Mesenchymal stem cell (in vitro differentiated cells and primary cell): ENCODE data around the gene GRK6.

Experiments
- DNase-seq: peaks from one replicate; pipeline ENCODE4 v3.0.0-alpha.2; 2013
- H2AFZ ChIP-seq: one replicate; pipeline ENCODE4 v1.6.1; 2013; ENCODE audit warnings: low read depth, mild to moderate bottlenecking, control low read depth, inconsistent platforms, low read length, moderate library complexity
- H2AK5ac ChIP-seq: 2 replicates; pipeline ENCODE4 v1.6.1; 2013; ENCODE audit warnings: low read length, moderate library complexity, mild to moderate bottlenecking, inconsistent platforms; ENCODE audit not compliant: severe bottlenecking
- H2BK120ac ChIP-seq: one replicate; pipeline ENCODE4 v1.6.1; 2013; ENCODE audit warnings: low read depth, mild to moderate bottlenecking, inconsistent platforms, low read length, moderate library complexity
- H2BK12ac ChIP-seq, 2 experiments: one replicate each; pipeline ENCODE4 v1.6.1; 2013; ENCODE audit warnings: inconsistent platforms in 2 of 2, low read length in 2 of 2, mild to moderate bottlenecking in 2 of 2, moderate library complexity in 2 of 2, control low read depth in 1 of 2
- H2BK15ac ChIP-seq: one replicate; pipeline ENCODE4 v1.6.1; 2013; ENCODE audit warnings: mild to moderate bottlenecking, low read depth, inconsistent platforms; ENCODE audit not compliant: poor library complexity, severe bottlenecking
- H2BK5ac ChIP-seq: 2 replicates; pipeline ENCODE4 v1.6.1; 2013; ENCODE audit warnings: low read depth, mild to moderate bottlenecking, low read length, control low read depth, inconsistent platforms; ENCODE audit not compliant: poor library complexity, severe bottlenecking
- H3K14ac ChIP-seq, 2 experiments: one replicate each; pipeline ENCODE4 v1.6.1; 2013; ENCODE audit warnings: inconsistent platforms in 2 of 2, low read length in 2 of 2, control low read depth in 1 of 2, mild to moderate bottlenecking in 1 of 2, moderate library complexity in 1 of 2
- H3K18ac ChIP-seq, 2 experiments: one replicate each; pipeline ENCODE4 v1.6.1; 2013; ENCODE audit warnings: inconsistent platforms in 2 of 2, low read length in 2 of 2, control low read depth in 1 of 2, low read depth in 1 of 2, mild to moderate bottlenecking in 1 of 2
- H3K23ac ChIP-seq, 2 experiments: one replicate each; pipeline ENCODE4 v1.6.1; 2013; ENCODE audit warnings: inconsistent platforms in 2 of 2, low read length in 2 of 2, mild to moderate bottlenecking in 2 of 2, moderate library complexity in 2 of 2, control low read depth in 1 of 2
- H3K27ac ChIP-seq: 2 replicates; pipeline ENCODE4 v1.5.1; 2013; ENCODE audit warnings: mild to moderate bottlenecking, moderate library complexity, low read length, control low read depth, inconsistent platforms; ENCODE audit not compliant: poor library complexity, severe bottlenecking
- H3K27me3 ChIP-seq, 2 experiments: 2 replicates each; pipeline versions ENCODE4 v1.6.1 to v1.7.0; 2013; ENCODE audit warnings: low read length in 2 of 2, mild to moderate bottlenecking in 2 of 2, moderate library complexity in 2 of 2, control low read depth in 1 of 2, inconsistent platforms in 1 of 2; ENCODE audit not compliant: control insufficient read depth in 1 of 2, insufficient read depth in 1 of 2
- H3K36me3 ChIP-seq, 2 experiments: 2 replicates each; pipeline versions ENCODE4 v1.6.1 to v1.7.0; 2013; ENCODE audit warnings: low read length in 2 of 2, control low read depth in 1 of 2, inconsistent platforms in 1 of 2, low read depth in 1 of 2, mild to moderate bottlenecking in 1 of 2; ENCODE audit not compliant: insufficient read depth in 2 of 2, control insufficient read depth in 1 of 2
- H3K4ac ChIP-seq, 2 experiments: one replicate each; pipeline ENCODE4 v1.6.1; 2013; ENCODE audit warnings: inconsistent platforms in 2 of 2, low read length in 2 of 2, mild to moderate bottlenecking in 2 of 2, moderate library complexity in 2 of 2, control low read depth in 1 of 2, low read depth in 1 of 2
- H3K4me1 ChIP-seq: 2 replicates; pipeline ENCODE4 v1.6.1; 2013; ENCODE audit warnings: low read depth, low read length, control low read depth; ENCODE audit not compliant: control insufficient read depth, insufficient read depth
- H3K4me2 ChIP-seq: 2 replicates; pipeline ENCODE4 v1.6.1; 2013; ENCODE audit warnings: low read length, mild to moderate bottlenecking, inconsistent platforms; ENCODE audit not compliant: poor library complexity, severe bottlenecking
- H3K4me3 ChIP-seq, 2 experiments: 2 replicates each; pipeline versions ENCODE4 v1.5.1 to v1.7.0; 2013; ENCODE audit warnings: low read length in 2 of 2, mild to moderate bottlenecking in 2 of 2, control low read depth in 1 of 2, low read depth in 1 of 2; ENCODE audit not compliant: insufficient read depth in 1 of 2
- H3K79me1 ChIP-seq: replicated peaks from 2 replicates; pipeline ENCODE4 v1.6.1; 2013; ENCODE audit warnings: mild to moderate bottlenecking, control low read depth, low read length, inconsistent platforms; ENCODE audit not compliant: poor library complexity, severe bottlenecking
- H3K9ac ChIP-seq: 2 replicates; pipeline ENCODE4 v1.7.0; 2013; ENCODE audit warnings: mild to moderate bottlenecking, low read length, moderate library complexity
- H3K9me3 ChIP-seq: 2 replicates; pipeline ENCODE4 v1.7.0; 2013; ENCODE audit warnings: mild to moderate bottlenecking, low read length; ENCODE audit not compliant: control insufficient read depth
- H4K8ac ChIP-seq: one replicate; pipeline ENCODE4 v1.6.1; 2013; ENCODE audit warnings: inconsistent platforms, mild to moderate bottlenecking, low read length, moderate library complexity
- H4K91ac ChIP-seq: one replicate; pipeline ENCODE4 v1.6.1; 2013; ENCODE audit warnings: mild to moderate bottlenecking, low read length, inconsistent platforms
- WGBS: methylation state at CpG from one replicate; pipeline ENCODE4 v1.1.7; 2013; ENCODE audit warnings: mixed read lengths; 5-methylcytosine and 5-hydroxymethylcytosine counted together

GRK6 gene

DNA sequence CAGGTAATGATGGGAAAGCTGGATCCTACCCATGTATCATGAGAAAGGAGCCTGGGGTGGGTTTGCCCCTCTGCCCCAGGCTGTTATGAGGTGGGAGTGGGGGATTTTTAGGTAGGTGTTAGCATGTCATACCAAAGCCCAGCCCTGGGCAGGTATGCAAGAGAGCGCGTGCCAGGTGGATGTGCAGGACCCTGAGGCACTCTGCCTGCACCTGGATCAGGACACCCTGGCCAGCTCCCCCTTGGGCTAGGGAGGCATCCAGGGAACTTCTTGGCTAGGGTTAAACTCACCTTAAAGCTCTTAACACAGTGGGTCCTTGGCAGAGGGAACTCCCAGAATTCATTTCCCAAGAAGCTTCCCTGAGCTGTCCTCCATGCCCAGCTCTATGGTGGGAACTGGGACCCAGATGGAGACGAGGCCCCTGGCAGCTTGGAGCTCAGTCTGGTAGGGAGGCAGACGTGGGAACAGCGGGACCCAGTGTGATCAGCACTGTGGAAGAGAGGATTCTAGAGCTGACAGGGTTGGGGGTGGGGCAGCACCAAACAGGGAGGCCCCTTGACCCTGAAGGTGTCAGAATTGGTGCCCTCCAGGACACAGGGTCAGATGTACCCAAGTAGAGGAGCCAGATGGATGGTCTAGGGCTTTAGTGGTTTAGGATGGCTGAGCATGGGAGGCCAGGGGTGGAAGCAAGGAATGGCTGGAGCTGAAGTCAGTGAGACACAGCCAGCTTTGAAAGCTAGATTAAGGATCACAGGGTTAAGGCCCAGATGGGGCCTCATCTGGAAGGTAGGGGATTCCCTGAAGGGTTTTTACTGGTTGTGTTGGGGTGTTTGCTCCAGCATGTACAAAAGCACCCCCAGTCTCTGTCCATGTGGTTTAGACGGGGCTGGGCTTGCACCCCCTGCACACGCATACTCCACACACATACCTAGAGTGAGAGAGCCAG, 17.9 kb downstream of the GRK6 start:
- Histone ChIP-seq H3K27me3 (peaks cover 0 to 10% of the 10 kb centered on the region in 2 experiments), H3K14ac (no peak overlapping the region), H2AFZ (no peak overlapping the region), H2BK15ac (no peak overlapping the region), H3K18ac (no peak overlapping the region), H2BK120ac (no peak overlapping the region), H2BK12ac (no peak overlapping the region), H3K23ac (no peak overlapping the region), H2BK5ac (no peak overlapping the region), H3K4ac (no peak overlapping the region), H3K4me3 (no peak overlapping the region), H3K36me3 (peaks cover 10 to 39% of the 10 kb centered on the region in 2 experiments), H3K27ac (no peak overlapping the region), H3K79me1 (peaks cover 4% of the 10 kb centered on the region), H4K8ac (peak overlapping the region; percentile 7), H3K9ac (no peak overlapping the region), H3K4me1 (peaks cover 27% of the 10 kb centered on the region), H3K9me3 (no peaks in the 10 kb centered on the region), H4K91ac (no peak overlapping the region), H3K4me2 (no peak overlapping the region), H2AK5ac (no peak overlapping the region)
- WGBS = 82% methylated on average over 5 of the region's 7 CpGs
- no peak for DNase-seq

DNA sequence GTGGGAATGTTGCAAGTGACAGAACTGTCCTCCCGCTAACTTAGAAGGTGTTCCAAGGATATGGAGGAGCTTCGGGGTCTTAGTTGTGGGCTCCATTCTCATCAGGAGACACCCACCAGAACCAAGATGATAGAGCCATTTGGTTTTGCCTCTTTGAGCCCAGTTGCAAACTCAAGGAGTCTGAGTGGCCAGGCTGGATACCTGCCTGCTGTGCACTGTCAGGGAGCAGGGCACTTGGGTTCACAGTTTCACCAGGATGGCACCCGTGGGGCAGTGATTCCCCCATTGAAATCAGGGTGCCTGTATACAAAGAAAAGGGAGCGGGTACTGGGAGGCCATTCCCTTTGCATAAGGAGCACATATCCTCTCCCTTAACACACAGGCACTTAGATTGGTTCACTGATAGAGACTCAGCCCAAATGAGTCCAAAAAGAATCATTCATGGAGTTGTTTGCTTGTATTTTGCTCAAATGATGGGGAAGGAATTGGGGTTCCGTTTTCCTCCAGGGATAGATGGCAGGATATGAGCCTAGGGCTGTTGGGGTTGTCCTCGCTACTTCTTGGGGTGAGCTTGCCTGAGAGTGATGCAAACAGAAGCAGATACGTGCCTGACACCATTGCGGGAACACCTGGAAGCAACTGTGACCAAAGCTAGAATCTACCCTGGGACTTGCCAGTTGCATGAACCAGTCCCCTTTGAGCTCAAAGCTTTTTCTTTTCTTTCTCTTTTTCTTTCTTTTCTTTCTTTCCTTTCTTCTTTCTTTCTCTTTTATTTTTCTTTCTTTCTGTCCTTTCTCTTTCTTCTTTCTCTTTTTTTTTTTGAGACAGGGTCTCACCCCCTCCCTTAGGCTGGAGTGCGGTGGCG, 18.8 kb downstream of the GRK6 start:
- Histone ChIP-seq H2AK5ac (no peak overlapping the region), H2BK5ac (no peak overlapping the region), H4K91ac (no peak overlapping the region), H2BK15ac (no peak overlapping the region), H2BK12ac (no peak overlapping the region), H3K27me3 (peaks cover 0 to 10% of the 10 kb centered on the region in 2 experiments), H3K14ac (no peak overlapping the region), H3K4me2 (peak overlapping the region; percentile 82), H3K9ac (peak overlapping the region; percentile 71), H2BK120ac (no peak overlapping the region), H3K4me1 (peaks cover 31% of the 10 kb centered on the region), H2AFZ (no peak overlapping the region), H3K36me3 (peaks cover 10 to 44% of the 10 kb centered on the region in 2 experiments), H3K79me1 (peaks cover 7% of the 10 kb centered on the region), H3K27ac (no peak overlapping the region), H4K8ac (no peak overlapping the region), H3K23ac (no peak overlapping the region), H3K9me3 (no peaks in the 10 kb centered on the region), H3K18ac (no peak overlapping the region), H3K4me3 (peak overlapping the region in 1 of 2 experiments; percentile 80), H3K4ac (no peak overlapping the region)
- 97% methylated on average over 10 of the region's 10 CpGs for WGBS
- DNase-seq = no peak

DNA sequence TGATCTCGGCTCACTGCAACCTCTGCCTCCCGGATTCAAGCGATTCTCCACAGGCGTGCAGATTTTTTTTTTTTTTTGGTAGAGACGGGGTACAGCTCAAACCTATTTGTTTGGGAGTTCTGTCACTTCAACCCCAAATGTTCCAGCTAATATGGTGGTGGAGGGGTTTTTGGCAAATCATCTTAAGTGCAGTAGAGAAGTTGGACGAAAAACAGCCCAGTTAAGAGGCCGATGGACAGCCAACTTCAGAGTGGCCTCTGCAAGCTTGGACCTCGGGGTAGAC, 19.4 kb downstream of the GRK6 start:
- H3K27ac ChIP-seq = no peak overlapping the region
- peak overlapping the region; percentile 80 to 88 for H3K4me3 ChIP-seq
- H3K4ac ChIP-seq = no peak overlapping the region
- peaks cover 0 to 10% of the 10 kb centered on the region in 2 experiments for H3K27me3 ChIP-seq
- no peak overlapping the region for H3K23ac ChIP-seq
- no peak overlapping the region for H3K14ac ChIP-seq
- H3K4me1 ChIP-seq = peaks cover 31% of the 10 kb centered on the region
- H3K36me3 ChIP-seq = peaks cover 10 to 43% of the 10 kb centered on the region in 2 experiments
- no peak overlapping the region for H2AK5ac ChIP-seq
- no peak overlapping the region for H4K91ac ChIP-seq
- H3K79me1 ChIP-seq = peaks cover 7% of the 10 kb centered on the region
- H3K4me2 ChIP-seq = peak overlapping the region; percentile 82
- peak overlapping the region in 1 of 2 experiments; percentile 23 for H2BK12ac ChIP-seq
- no peak overlapping the region for H3K18ac ChIP-seq
- DNase-seq = no peak
- 66% methylated on average over 4 of the region's 8 CpGs for WGBS
- H3K9me3 ChIP-seq = no peaks in the 10 kb centered on the region
- H2BK15ac ChIP-seq = no peak overlapping the region
- peak overlapping the region; percentile 71 for H3K9ac ChIP-seq
- H2BK5ac ChIP-seq = no peak overlapping the region
- H4K8ac ChIP-seq = peak overlapping the region; percentile 92
- no peak overlapping the region for H2AFZ ChIP-seq
- no peak overlapping the region for H2BK120ac ChIP-seq
